SK-N-MC (cell line): Measurements from ENCODE around the gene PTGR3.
A peak's percentile ranks its signal among the peaks of the same experiment; 100 is the strongest.

Source experiments
- DNase-seq: peaks from one replicate; pipeline ENCODE4 v3.0.0-alpha.2; 2011; ENCODE audit warnings: low read depth, low spot score
- H3K27ac ChIP-seq: fragments of 200-600 bp; sonication (generic); 2 replicates; pipeline ENCODE4 v1.5.1; 2016; ENCODE audit warnings: mixed run types
- H3K36me3 ChIP-seq: fragments of 200-600 bp; sonication (generic); 2 replicates; pipeline ENCODE4 v1.6.1; 2017; ENCODE audit warnings: antibody characterized with exemption, low read length, mixed read lengths; ENCODE audit not compliant: insufficient read depth
- H3K4me3 ChIP-seq: fragments of 200-600 bp; sonication (generic); 2 replicates; pipeline ENCODE4 v1.5.1; 2016
- H3K9ac ChIP-seq: fragments of 200-600 bp; sonication (generic); 2 replicates; pipeline ENCODE4 v1.8.0; 2017; ENCODE audit warnings: mixed run types, mixed read lengths; ENCODE audit not compliant: insufficient read length
- H3K9me3 ChIP-seq: fragments of 200-600 bp; sonication (generic); 2 replicates; pipeline ENCODE4 v1.6.1; 2017; ENCODE audit warnings: low read depth, mild to moderate bottlenecking, antibody characterized with exemption, low read length, moderate library complexity, mixed read lengths
- EZH2 ChIP-seq: fragments of 200-600 bp; sonication (generic); IDR thresholded peaks from one replicate; pipeline ENCODE4 v1.6.1; 2017; ENCODE audit warnings: antibody characterized with exemption
- FOXP2 ChIP-seq: optimal IDR thresholded peaks from 2 replicates; pipeline ENCODE3; 2011; ENCODE audit warnings: mild to moderate bottlenecking, moderate library complexity; ENCODE audit not compliant: insufficient read depth; ENCODE audit errors: extremely low read length, control extremely low read depth
- POLR2AphosphoS5 ChIP-seq: IDR thresholded peaks from 2 replicates; pipeline ENCODE4 v1.6.1; 2012; ENCODE audit warnings: mild to moderate bottlenecking, low read depth, low read length, borderline replicate concordance

Gene PTGR3

GRCh38 chr18:75250471-75250821 is 41.5 kb upstream of the PTGR3 start:
- no peaks in the 10 kb centered on the region for H3K9me3 ChIP-seq
- TF ChIP-seq POLR2AphosphoS5 (no peak), EZH2 (no peak), FOXP2 (no peak)

GRCh38 chr18:75249672-75250470 is 40.9 kb upstream of the PTGR3 start:
- DNase-seq = no peak
- TF ChIP-seq EZH2 = no peak
- TF ChIP-seq FOXP2 = no peak
- TF ChIP-seq POLR2AphosphoS5 = no peak
- H3K27ac ChIP-seq = no peak overlapping the region
- no peaks in the 10 kb centered on the region for H3K9me3 ChIP-seq
- H3K36me3 ChIP-seq = no peaks in the 10 kb centered on the region
- H3K9ac ChIP-seq = no peak overlapping the region
- H3K4me3 ChIP-seq = no peak overlapping the region

More at GRCh38 chr18:75250471-75250821, 41.5 kb upstream of the PTGR3 start:
- Histone ChIP-seq H3K27ac (no peak overlapping the region), H3K9ac (no peak overlapping the region), H3K4me3 (no peak overlapping the region), H3K36me3 (no peaks in the 10 kb centered on the region)
- DNase-seq = no peak

- no peak overlapping the region for H3K4me3 ChIP-seq
- no peak for TF ChIP-seq EZH2
- no peak for TF ChIP-seq POLR2AphosphoS5
- TF ChIP-seq FOXP2 = no peak
- no peak overlapping the region for H3K27ac ChIP-seq
- H3K9ac ChIP-seq = no peak overlapping the region
- DNase-seq = no peak
- no peaks in the 10 kb centered on the region for H3K9me3 ChIP-seq
- H3K36me3 ChIP-seq = no peaks in the 10 kb centered on the region
These were observed 40.2 kb upstream of the PTGR3 start for GRCh38 chr18:75249175-75249518.

- TF ChIP-seq POLR2AphosphoS5 (no peak), FOXP2 (no peak), EZH2 (no peak)
- Histone ChIP-seq H3K9me3 (no peaks in the 10 kb centered on the region), H3K36me3 (no peaks in the 10 kb centered on the region), H3K4me3 (peak overlapping the region; percentile 72), H3K27ac (peak overlapping the region; percentile 79), H3K9ac (no peak overlapping the region)
- DNase-seq = no peak
These were observed 39.7 kb upstream of the PTGR3 start for GRCh38 chr18:75248426-75249174.

GRCh38 chr18:75247611-75248421 is 38.9 kb upstream of the PTGR3 start:
- H3K9me3 ChIP-seq = no peaks in the 10 kb centered on the region
- no peaks in the 10 kb centered on the region for H3K36me3 ChIP-seq
- TF ChIP-seq POLR2AphosphoS5 (no peak), EZH2 (no peak), FOXP2 (no peak)
- H3K9ac ChIP-seq = peak overlapping the region; percentile 64
- DNase-seq = peak; percentile 10
- H3K4me3 ChIP-seq = peak overlapping the region; percentile 72
- H3K27ac ChIP-seq = peak overlapping the region; percentile 79

GRCh38 chr18:75246721-75247610 is 38.0 kb upstream of the PTGR3 start:
- peak; percentile 1 for DNase-seq
- Histone ChIP-seq H3K27ac (peak overlapping the region; percentile 79; the same call in 1 of the 2 replicates), H3K9ac (peak overlapping the region; percentile 64), H3K4me3 (peak overlapping the region; percentile 72), H3K36me3 (no peaks in the 10 kb centered on the region), H3K9me3 (no peaks in the 10 kb centered on the region)
- no peak for TF ChIP-seq POLR2AphosphoS5
- TF ChIP-seq EZH2 = no peak
- TF ChIP-seq FOXP2 = no peak
